Endothelial cell of umbilical vein (primary cell): ENCODE data around the gene FAM83E.
"Not testable (repeated sequence)": the region's sequence is repeated elsewhere in the genome, so short reads cannot be mapped to it uniquely, and the experiment has no call there.

Source experiments
- EZH2 ChIP-seq: IDR thresholded peaks from 2 replicates; pipeline ENCODE4 v1.6.1; 2012; ENCODE audit warnings: borderline replicate concordance, low read depth, mild to moderate bottlenecking, moderate library complexity, low read length, inconsistent platforms; ENCODE audit not compliant: severe bottlenecking
- FOS ChIP-seq: IDR thresholded peaks from 2 replicates; pipeline ENCODE4 v1.6.1; 2011; ENCODE audit warnings: mild to moderate bottlenecking, low read length, moderate library complexity, borderline replicate concordance; ENCODE audit not compliant: insufficient read depth
- MYC ChIP-seq: IDR thresholded peaks from one replicate; pipeline ENCODE4 v1.6.1; 2011; ENCODE audit warnings: mild to moderate bottlenecking, low read depth, low read length
- POLR2A ChIP-seq: IDR thresholded peaks from 2 replicates; pipeline ENCODE4 v1.6.1; 2012; ENCODE audit warnings: low read depth, mild to moderate bottlenecking, control low read depth, low read length
- TF ChIP-seq, protein P1 (sequence below), 2 donors: IDR thresholded peaks; 1 replicate in 1 of 2; 2 replicates in 1 of 2; pipeline ENCODE4 v1.5.1; 2011; ENCODE audit warnings: low read length in 2 of 2, mild to moderate bottlenecking in 2 of 2, moderate library complexity in 2 of 2, control low read depth in 1 of 2, inconsistent platforms in 1 of 2, low read depth in 1 of 2; ENCODE audit not compliant: insufficient read depth in 1 of 2; ENCODE audit errors: extremely low read depth in 1 of 2

DNA sequence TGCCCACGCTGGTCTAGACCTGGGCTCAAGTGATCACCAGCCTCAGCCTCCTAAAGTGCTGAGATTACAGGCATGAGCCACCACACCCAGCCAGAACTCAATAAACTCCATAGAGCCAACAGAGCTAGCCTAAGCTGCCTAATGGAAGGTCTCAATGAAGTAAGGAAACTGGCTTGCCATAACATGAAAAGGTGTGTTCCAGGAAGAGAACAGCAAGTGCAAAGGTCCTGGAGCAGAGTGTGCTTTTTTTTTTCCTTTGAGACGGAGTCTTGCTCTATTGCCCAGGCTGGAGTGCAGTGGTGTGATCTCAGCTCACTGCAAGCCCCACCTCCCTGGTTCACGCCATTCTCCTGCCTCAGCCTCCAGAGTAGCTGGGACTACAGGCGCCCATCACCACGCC, 43.0 kb upstream of the FAM83E start:
- TF ChIP-seq, protein P1, sequence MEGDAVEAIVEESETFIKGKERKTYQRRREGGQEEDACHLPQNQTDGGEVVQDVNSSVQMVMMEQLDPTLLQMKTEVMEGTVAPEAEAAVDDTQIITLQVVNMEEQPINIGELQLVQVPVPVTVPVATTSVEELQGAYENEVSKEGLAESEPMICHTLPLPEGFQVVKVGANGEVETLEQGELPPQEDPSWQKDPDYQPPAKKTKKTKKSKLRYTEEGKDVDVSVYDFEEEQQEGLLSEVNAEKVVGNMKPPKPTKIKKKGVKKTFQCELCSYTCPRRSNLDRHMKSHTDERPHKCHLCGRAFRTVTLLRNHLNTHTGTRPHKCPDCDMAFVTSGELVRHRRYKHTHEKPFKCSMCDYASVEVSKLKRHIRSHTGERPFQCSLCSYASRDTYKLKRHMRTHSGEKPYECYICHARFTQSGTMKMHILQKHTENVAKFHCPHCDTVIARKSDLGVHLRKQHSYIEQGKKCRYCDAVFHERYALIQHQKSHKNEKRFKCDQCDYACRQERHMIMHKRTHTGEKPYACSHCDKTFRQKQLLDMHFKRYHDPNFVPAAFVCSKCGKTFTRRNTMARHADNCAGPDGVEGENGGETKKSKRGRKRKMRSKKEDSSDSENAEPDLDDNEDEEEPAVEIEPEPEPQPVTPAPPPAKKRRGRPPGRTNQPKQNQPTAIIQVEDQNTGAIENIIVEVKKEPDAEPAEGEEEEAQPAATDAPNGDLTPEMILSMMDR (IDR thresholded peaks at IDR 0.05; ENCODE audit: extremely low read depth in 1 of 2, insufficient read depth in 1 of 2, low read depth in 1 of 2, low read length in 2 of 2) = not testable (repeated sequence)
- not testable (repeated sequence) for TF ChIP-seq FOS, POLR2A, MYC, EZH2
